Vagina (tissue), 2 donors: ENCODE results near the gene AQP12B.

ENCODE experiments used
- CTCF ChIP-seq, 3 experiments: fragments of 450-650 bp in 2 of 3; fragments of 200-600 bp in 1 of 3; sonication (generic) in 1 of 3; IDR thresholded peaks; one replicate each; pipeline ENCODE4 v1.5.1; 2017 to 2019; ENCODE audit warnings: antibody characterized with exemption in 3 of 3, mild to moderate bottlenecking in 2 of 3, moderate library complexity in 2 of 3
- POLR2A ChIP-seq, 2 donors: fragments of 450-650 bp; IDR thresholded peaks; one replicate each; pipeline ENCODE4 v1.6.1; 2017; ENCODE audit warnings: antibody characterized with exemption in 2 of 2, mild to moderate bottlenecking in 2 of 2, moderate library complexity in 2 of 2

GRCh38 chr2:240686460-240686859 is 3.8 kb upstream of the AQP12B start:
- TF ChIP-seq CTCF (IDR thresholded peaks at IDR 0.05), result no peak
- TF ChIP-seq POLR2A (IDR thresholded peaks at IDR 0.05), result no peak
